Endothelial cell of hepatic sinusoid (primary cell): ENCODE results near the gene ANKLE1.

Experiments
- in situ Hi-C: cut with HindIII; loops from 2 replicates; pipeline ENCODE4 v1.10.0; 2017; ENCODE audit warnings: low sequenced_read_pairs

ANKLE1 gene

GRCh38 chr19:17304386-17305215 is 22.9 kb downstream of the ANKLE1 start:
- in situ Hi-C loops, result loop anchor here (10.0 to 25.0 kb wide), 3 partner anchors 60 to 258 kb away; partner anchors contain the start of genes COLGALT1 and NR2F6

GRCh38 chr19:17305216-17305516 is 23.5 kb downstream of the ANKLE1 start:
- in situ Hi-C loops, result loop anchor here (10.0 to 25.0 kb wide), 3 partner anchors 60 to 257 kb away; partner anchors contain the start of genes COLGALT1 and NR2F6

- in situ Hi-C loops, result loop anchor here (10.0 to 25.0 kb wide), 3 partner anchors 61 to 257 kb away; partner anchors contain the start of genes COLGALT1 and NR2F6
These were observed 24.0 kb downstream of the ANKLE1 start, which contains the start of gene MRPL34 for GRCh38 chr19:17305517-17306284. MRPL34 (plus strand) TSS chr19:17305872; CDS start chr19:17305893, 21 bp downstream.

- in situ Hi-C loops, result loop anchor here (10.0 to 25.0 kb wide), 3 partner anchors 61 to 256 kb away; partner anchors contain the start of genes COLGALT1 and NR2F6
These were observed 24.6 kb downstream of the ANKLE1 start for GRCh38 chr19:17306285-17306714.

GRCh38 chr19:17307876-17308377 is 26.2 kb downstream of the ANKLE1 start:
- in situ Hi-C loops, result loop anchor here (10.0 to 25.0 kb wide), 3 partner anchors 63 to 254 kb away; partner anchors contain the start of genes COLGALT1 and NR2F6

- in situ Hi-C loops, result loop anchor here (10.0 to 25.0 kb wide), 3 partner anchors 65 to 253 kb away; partner anchors contain the start of genes COLGALT1 and NR2F6
These were observed 27.7 kb downstream of the ANKLE1 start, which contains the start of gene DDA1 for GRCh38 chr19:17309198-17309964. DDA1 (plus strand) TSS chr19:17309563; CDS start chr19:17309655, 92 bp downstream.

GRCh38 chr19:17309965-17310461 is 28.3 kb downstream of the ANKLE1 start:
- in situ Hi-C loops, result loop anchor here (10.0 to 25.0 kb wide), 3 partner anchors 65 to 252 kb away; partner anchors contain the start of genes COLGALT1 and NR2F6

GRCh38 chr19:17311455-17312188 is 29.9 kb downstream of the ANKLE1 start:
- in situ Hi-C loops, result loop anchor here (25.0 kb wide), 2 partner anchors 149 to 251 kb away; partner anchors contain the start of gene COLGALT1

- in situ Hi-C loops, result loop anchor here (25.0 kb wide), 2 partner anchors 150 to 250 kb away; partner anchors contain the start of gene COLGALT1
These were observed 30.8 kb downstream of the ANKLE1 start for GRCh38 chr19:17312189-17313113.

GRCh38 chr19:17314007-17314593 is 32.4 kb downstream of the ANKLE1 start:
- in situ Hi-C loops, result loop anchor here (25.0 kb wide), 2 partner anchors 152 to 248 kb away; partner anchors contain the start of gene COLGALT1

- in situ Hi-C loops, result loop anchor here (25.0 kb wide), 2 partner anchors 157 to 243 kb away; partner anchors contain the start of gene COLGALT1
These were observed 37.3 kb downstream of the ANKLE1 start for GRCh38 chr19:17318966-17319365.

GRCh38 chr19:17319473-17320238 is 38.0 kb downstream of the ANKLE1 start:
- in situ Hi-C loops, result loop anchor here (25.0 kb wide), 2 partner anchors 157 to 243 kb away; partner anchors contain the start of gene COLGALT1

GRCh38 chr19:17320435-17320834 is 38.7 kb downstream of the ANKLE1 start:
- in situ Hi-C loops, result loop anchor here (25.0 kb wide), 2 partner anchors 158 to 242 kb away; partner anchors contain the start of gene COLGALT1

- in situ Hi-C loops, result loop anchor here (25.0 kb wide), 2 partner anchors 160 to 240 kb away; partner anchors contain the start of gene COLGALT1
These were observed 40.2 kb downstream of the ANKLE1 start for GRCh38 chr19:17321655-17322489.

GRCh38 chr19:17322854-17323253 is 41.2 kb downstream of the ANKLE1 start:
- in situ Hi-C loops, result loop anchor here (25.0 kb wide), 2 partner anchors 161 to 239 kb away; partner anchors contain the start of gene COLGALT1
